Camera-type eye (tissue), 1 donor: ENCODE data around the gene RABGAP1. TPM values are rescaled to one million over a fixed set of nuclear protein-coding genes. Genes with fewer than 3 reads are reported as not detected.

Source experiments
- total RNA-seq: library from RNA; depleted of rRNA; stranded (reverse); fragments of >200 nt; gene quantifications from one replicate; pipeline ENCODE4 v1.2.3, GENCODE V29; 2014

Gene RABGAP1
- total RNA-seq = 106 TPM

DNA sequence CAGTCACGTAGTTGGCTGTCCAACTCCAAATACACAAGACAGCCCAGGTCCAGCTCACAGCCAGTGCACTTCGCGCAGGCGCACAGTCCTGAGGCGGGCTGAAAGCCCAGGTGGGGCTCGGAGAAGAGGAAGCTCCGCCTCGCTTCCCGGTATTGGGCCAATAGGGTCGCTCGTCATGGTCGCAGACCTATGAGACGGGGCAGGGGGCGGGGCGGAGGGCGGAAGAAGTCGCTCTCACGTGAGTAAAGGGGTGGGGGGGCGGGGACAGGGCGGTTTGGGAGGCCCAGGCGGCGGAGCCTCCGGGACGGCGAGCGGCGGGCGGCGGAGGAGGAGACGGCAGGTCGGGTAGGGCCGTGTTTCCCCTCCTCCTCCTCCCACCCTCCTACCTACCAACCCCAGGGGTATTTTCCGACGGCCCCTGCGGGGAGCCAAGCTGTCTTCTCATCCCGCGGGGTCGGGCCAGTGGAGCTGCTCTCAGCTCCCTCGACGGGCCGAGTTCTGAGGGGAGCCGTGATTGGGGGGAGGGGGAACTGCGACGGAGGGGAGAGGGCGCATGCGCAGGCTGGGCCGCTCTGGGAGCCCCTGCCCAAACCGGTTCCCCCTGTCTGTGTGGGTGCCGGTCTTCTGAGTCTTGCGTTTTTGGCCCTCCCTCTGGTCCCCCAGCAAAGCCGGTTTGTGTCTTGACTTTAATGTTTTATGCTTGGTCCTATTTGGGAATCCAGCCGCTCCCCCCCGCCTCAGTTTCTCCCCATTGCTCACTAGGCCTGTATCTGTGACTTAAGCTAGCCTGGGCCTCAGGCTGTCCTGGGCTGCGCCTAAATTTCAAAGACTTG, at the start of gene RABGAP1:
TSS of gene RABGAP1 (plus strand) at position 272 of the 833 bp plus-strand sequence. CDS start 16,040 bp downstream, outside the sequence.

DNA sequence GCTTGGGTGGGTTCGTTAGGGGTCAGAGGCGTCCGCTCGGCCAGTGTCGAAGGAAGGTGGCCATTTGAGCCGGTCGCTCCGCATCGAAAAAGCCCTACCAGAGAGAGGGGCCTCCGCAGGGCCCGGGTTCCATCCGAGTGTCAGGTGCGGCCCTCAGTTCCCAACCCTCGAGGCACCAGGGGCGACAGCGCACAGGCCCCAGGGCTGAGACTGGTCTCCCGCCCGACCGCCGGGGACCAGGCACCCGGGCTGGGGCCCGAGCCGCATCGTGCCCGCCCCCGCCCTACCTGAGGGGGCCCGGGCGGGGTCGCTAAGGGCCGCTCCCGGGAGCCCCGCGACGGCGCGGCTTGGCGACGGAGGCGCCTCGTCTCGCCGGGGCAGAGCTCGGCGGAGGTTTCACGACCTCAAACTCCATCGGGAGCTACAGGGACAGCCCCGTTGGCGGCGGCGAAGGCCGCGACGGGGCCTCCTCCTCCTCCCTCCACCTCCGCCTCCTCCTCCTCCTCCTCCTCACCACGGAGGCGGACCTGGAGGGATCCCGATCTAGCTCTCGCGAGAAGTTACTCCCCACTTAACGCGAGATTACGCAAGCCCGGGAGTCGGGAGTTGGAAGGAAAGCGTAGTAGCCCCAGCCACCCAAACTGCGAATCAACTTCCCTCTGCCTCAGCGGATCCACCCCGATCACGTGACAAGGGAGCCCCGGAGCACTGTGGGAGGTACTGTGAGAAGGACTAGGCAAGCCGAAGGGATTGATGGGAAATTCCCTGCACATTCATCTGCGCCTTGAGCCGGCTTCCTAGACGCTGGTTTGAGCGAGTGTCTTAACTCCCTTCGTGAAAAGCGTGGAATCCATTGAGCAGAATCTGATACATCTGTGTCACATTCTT, 35.8 kb upstream of the RABGAP1 start, which contains the start of gene RC3H2:
TSS of gene RC3H2 (minus strand) at position 537 of the 888 bp plus-strand sequence. CDS start 7,850 bp downstream, outside the sequence.

DNA sequence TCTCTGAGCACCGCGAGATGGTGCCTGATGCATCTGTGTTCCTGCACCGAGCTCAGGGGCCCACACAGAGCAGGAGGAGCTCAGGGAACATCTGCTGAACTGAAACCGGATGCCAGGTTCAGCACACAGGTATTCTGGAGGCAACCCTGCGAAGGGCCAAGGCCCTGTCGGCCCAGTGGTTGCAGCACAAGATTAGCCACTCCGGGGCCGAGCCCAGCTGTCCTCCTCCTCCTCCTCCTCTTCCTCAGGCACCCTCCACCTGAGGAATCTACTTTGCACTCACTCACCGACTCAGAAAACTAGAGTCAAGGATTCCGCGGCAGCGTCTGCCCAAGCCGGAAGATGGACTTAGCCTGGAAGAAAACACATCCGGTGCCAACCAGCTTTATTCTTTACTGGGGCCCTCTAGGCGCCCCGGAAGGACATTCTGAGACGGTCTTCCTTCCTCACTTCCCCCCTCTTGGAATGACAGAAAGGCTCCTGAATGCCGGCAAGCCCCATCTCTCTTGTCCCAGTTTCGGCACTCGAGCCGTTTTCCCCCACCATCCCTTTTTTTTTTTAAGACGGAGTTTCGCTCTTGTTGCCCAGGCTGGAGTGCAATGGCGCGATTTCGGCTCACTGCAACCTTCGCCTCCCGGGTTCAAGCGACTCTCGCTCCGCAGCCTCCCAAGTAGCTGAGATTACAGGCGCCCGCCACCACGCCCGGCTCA, 27.7 kb upstream of the RABGAP1 start, which contains the start of gene ZBTB6:
TSS of gene ZBTB6 (minus strand) at position 360 of the 710 bp plus-strand sequence. CDS start 1,251 bp downstream, outside the sequence.

DNA sequence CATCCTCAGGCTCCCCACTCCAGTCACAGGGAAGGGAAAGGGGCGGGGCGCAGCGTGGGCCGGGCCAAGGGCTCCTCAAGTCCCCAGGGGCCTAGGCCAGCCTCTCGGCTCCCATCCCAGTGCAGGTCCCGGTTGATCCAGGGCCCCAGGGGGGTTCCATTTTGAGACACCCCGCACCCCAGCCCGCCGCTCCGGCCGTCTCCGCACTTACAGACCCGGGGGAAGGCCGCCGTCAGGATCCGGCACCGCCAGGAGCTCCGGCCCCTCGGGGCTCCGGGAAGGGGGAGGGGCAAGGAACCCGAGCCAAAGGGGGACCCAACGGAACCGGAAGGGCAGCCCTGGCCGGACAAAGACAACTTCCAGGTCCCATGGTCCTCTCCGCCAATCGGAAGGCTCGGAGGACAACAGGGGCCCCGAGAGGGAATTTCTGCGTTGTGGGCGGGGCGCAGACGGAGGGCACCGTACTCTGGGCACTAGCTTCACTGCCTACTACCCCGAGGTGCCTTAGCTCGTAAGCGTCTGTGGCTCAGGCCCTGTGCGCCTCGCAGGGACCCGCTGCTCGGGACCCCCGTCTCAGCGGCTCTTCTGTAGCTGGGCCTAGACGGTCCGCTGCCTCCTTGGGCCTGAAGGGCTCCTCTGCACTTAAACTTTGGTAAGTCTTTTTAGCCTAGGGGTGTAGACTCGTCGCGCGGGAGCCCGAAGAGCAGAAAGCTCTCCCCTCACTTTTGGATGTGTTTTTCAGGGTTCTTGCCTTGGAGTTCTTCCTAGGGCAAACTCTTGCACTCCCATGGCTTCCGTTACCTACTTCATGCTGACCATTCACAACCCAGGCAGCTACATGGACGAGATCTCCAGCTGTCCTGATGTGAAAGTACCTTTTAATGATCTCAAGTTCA, 9.3 kb upstream of the RABGAP1 start, which contains the start of gene ZBTB26:
TSS of gene ZBTB26 (minus strand) at position 287 of the 896 bp plus-strand sequence. CDS start 11,578 bp downstream, outside the sequence.

DNA sequence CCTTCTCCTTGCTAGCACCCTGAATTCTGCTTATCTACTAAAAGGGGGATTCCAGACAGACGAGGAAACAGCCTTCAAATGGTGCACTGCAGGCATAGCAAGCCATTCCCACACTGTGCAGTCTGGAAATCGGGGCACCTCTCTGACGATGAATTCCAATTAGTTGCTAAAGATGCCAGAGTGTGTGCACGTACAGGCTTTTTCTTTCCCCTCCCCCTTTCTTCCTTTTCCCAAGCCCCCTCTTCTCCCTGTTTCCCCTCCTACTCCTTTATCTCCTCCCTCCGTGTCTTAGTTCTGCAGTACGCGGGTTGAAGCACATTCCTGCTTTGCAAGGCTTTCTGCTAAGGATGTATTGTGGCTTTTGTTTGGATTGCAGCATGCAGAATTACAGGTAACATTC, 92.5 kb downstream of the RABGAP1 start, which contains the start of gene GPR21:
TSS of gene GPR21 (plus strand) at position 316 of the 400 bp plus-strand sequence. CDS start 900 bp downstream, outside the sequence.

Other genes starting within 250 kb of the RABGAP1 start
- not detected for gene OR1L4, start 217.0 kb upstream of the RABGAP1 start, total RNA-seq
- gene OR1L6, start 198.7 kb upstream of the RABGAP1 start, total RNA-seq = not detected
- not detected for gene OR5C1, start 152.1 kb upstream of the RABGAP1 start, total RNA-seq
- gene OR1K1, start 140.9 kb upstream of the RABGAP1 start, total RNA-seq = not detected
- 54.4 TPM for gene PDCL, start 112.4 kb upstream of the RABGAP1 start, total RNA-seq
- gene RC3H2, start 35.7 kb upstream of the RABGAP1 start, total RNA-seq = 77.6 TPM
- gene ZBTB6, start 27.7 kb upstream of the RABGAP1 start, total RNA-seq = 29.5 TPM
- gene ZBTB26, start 9.5 kb upstream of the RABGAP1 start, total RNA-seq = 18.4 TPM
- gene GPR21, start 92.6 kb downstream of the RABGAP1 start, total RNA-seq = 7.7 TPM